ENCODE results near the gene NRTN. TPM values are rescaled to one million over a fixed set of nuclear protein-coding genes. Genes with fewer than 3 reads are reported as not detected.
"Not testable (repeated sequence)": the region's sequence is repeated elsewhere in the genome, so short reads cannot be mapped to it uniquely, and the experiment has no call there.

The NRTN gene
- polyA plus RNA-seq, 1 donor: 2.3 TPM

- WGBS (ENCODE audit: insufficient coverage, low lambda C conversion rate): no CpG with 5 or more reads among the region's 10 CpGs
- H3K4me3 ChIP-seq (ENCODE audit: low read length); H3K27me3 ChIP-seq (ENCODE audit: control insufficient read depth, insufficient read depth, low read length); H3K9me3 ChIP-seq (ENCODE audit: control insufficient read depth, low read depth, low read length); H3K27ac ChIP-seq (ENCODE audit: low read length); H3K36me3 ChIP-seq (ENCODE audit: control insufficient read depth, insufficient read depth, low read length); H3K4me1 ChIP-seq (ENCODE audit: control insufficient read depth, insufficient read depth, low read length); DNase-seq: not testable (repeated sequence)
These were observed 49.3 kb downstream of the NRTN start for GRCh38 chr19:5854121-5854520.

- H3K27me3 ChIP-seq (ENCODE audit: control insufficient read depth, insufficient read depth, low read length); H3K27ac ChIP-seq (ENCODE audit: low read length); DNase-seq; H3K9me3 ChIP-seq (ENCODE audit: control insufficient read depth, low read depth, low read length); H3K4me3 ChIP-seq (ENCODE audit: low read length); H3K36me3 ChIP-seq (ENCODE audit: control insufficient read depth, insufficient read depth, low read length); H3K4me1 ChIP-seq (ENCODE audit: control insufficient read depth, insufficient read depth, low read length): not testable (repeated sequence)
- no CpG with 5 or more reads among the region's 9 CpGs for WGBS (ENCODE audit: insufficient coverage, low lambda C conversion rate)
These were observed 50.3 kb downstream of the NRTN start for GRCh38 chr19:5855151-5855550.

GRCh38 chr19:5857203-5858081, 52.6 kb downstream of the NRTN start:
- WGBS (ENCODE audit: insufficient coverage, low lambda C conversion rate): 80% methylated on average over 1 of the region's 18 CpGs
- Histone ChIP-seq H3K9me3 (ENCODE audit: control insufficient read depth, low read depth, low read length) (no peaks in the 10 kb centered on the region), H3K4me3 (ENCODE audit: low read length) (no peak overlapping the region), H3K36me3 (ENCODE audit: control insufficient read depth, insufficient read depth, low read length) (no peaks in the 10 kb centered on the region), H3K4me1 (ENCODE audit: control insufficient read depth, insufficient read depth, low read length) (no peaks in the 10 kb centered on the region), H3K27me3 (ENCODE audit: control insufficient read depth, insufficient read depth, low read length) (no peaks in the 10 kb centered on the region), H3K27ac (ENCODE audit: low read length) (no peak overlapping the region)
- DNase-seq: no peak

GRCh38 chr19:5863030-5863665, 58.3 kb downstream of the NRTN start:
- WGBS (ENCODE audit: insufficient coverage, low lambda C conversion rate): no CpG with 5 or more reads among the region's 11 CpGs
- Histone ChIP-seq H3K27ac (ENCODE audit: low read length) (no peak overlapping the region), H3K4me1 (ENCODE audit: control insufficient read depth, insufficient read depth, low read length) (no peaks in the 10 kb centered on the region), H3K4me3 (ENCODE audit: low read length) (no peak overlapping the region), H3K36me3 (ENCODE audit: control insufficient read depth, insufficient read depth, low read length) (no peaks in the 10 kb centered on the region), H3K27me3 (ENCODE audit: control insufficient read depth, insufficient read depth, low read length) (no peaks in the 10 kb centered on the region), H3K9me3 (ENCODE audit: control insufficient read depth, low read depth, low read length) (no peaks in the 10 kb centered on the region)
- DNase-seq: no peak

GRCh38 chr19:5864013-5864720, 59.3 kb downstream of the NRTN start:
- Histone ChIP-seq H3K4me3 (ENCODE audit: low read length) (no peak overlapping the region), H3K27me3 (ENCODE audit: control insufficient read depth, insufficient read depth, low read length) (no peaks in the 10 kb centered on the region), H3K36me3 (ENCODE audit: control insufficient read depth, insufficient read depth, low read length) (no peaks in the 10 kb centered on the region), H3K9me3 (ENCODE audit: control insufficient read depth, low read depth, low read length) (no peaks in the 10 kb centered on the region), H3K4me1 (ENCODE audit: control insufficient read depth, insufficient read depth, low read length) (no peaks in the 10 kb centered on the region), H3K27ac (ENCODE audit: low read length) (no peak overlapping the region)
- no CpG with 5 or more reads among the region's 9 CpGs for WGBS (ENCODE audit: insufficient coverage, low lambda C conversion rate)
- DNase-seq: no peak

- H3K9me3 ChIP-seq (ENCODE audit: control insufficient read depth, low read depth, low read length): no peaks in the 10 kb centered on the region
- no peak overlapping the region for H3K4me3 ChIP-seq (ENCODE audit: low read length)
- H3K36me3 ChIP-seq (ENCODE audit: control insufficient read depth, insufficient read depth, low read length): no peaks in the 10 kb centered on the region
- H3K27ac ChIP-seq (ENCODE audit: low read length): no peak overlapping the region
- WGBS (ENCODE audit: insufficient coverage, low lambda C conversion rate): no CpG with 5 or more reads among the region's 14 CpGs
- H3K4me1 ChIP-seq (ENCODE audit: control insufficient read depth, insufficient read depth, low read length): no peaks in the 10 kb centered on the region
- no peak for DNase-seq
- H3K27me3 ChIP-seq (ENCODE audit: control insufficient read depth, insufficient read depth, low read length): no peaks in the 10 kb centered on the region
These were observed 60.0 kb downstream of the NRTN start for GRCh38 chr19:5864725-5865486.

GRCh38 chr19:5865772-5866171, 60.9 kb downstream of the NRTN start:
- no peaks in the 10 kb centered on the region for H3K27me3 ChIP-seq (ENCODE audit: control insufficient read depth, insufficient read depth, low read length)
- no peak overlapping the region for H3K27ac ChIP-seq (ENCODE audit: low read length)
- H3K4me3 ChIP-seq (ENCODE audit: low read length): no peak overlapping the region
- no peaks in the 10 kb centered on the region for H3K36me3 ChIP-seq (ENCODE audit: control insufficient read depth, insufficient read depth, low read length)
- no peak for DNase-seq
- no peaks in the 10 kb centered on the region for H3K9me3 ChIP-seq (ENCODE audit: control insufficient read depth, low read depth, low read length)
- WGBS (ENCODE audit: insufficient coverage, low lambda C conversion rate): no CpG with 5 or more reads among the region's 11 CpGs
- no peaks in the 10 kb centered on the region for H3K4me1 ChIP-seq (ENCODE audit: control insufficient read depth, insufficient read depth, low read length)

GRCh38 chr19:5867201-5868136, 62.6 kb downstream of the NRTN start:
- no peak for DNase-seq
- no peaks in the 10 kb centered on the region for H3K9me3 ChIP-seq (ENCODE audit: control insufficient read depth, low read depth, low read length)
- H3K4me1 ChIP-seq (ENCODE audit: control insufficient read depth, insufficient read depth, low read length): no peaks in the 10 kb centered on the region
- no peaks in the 10 kb centered on the region for H3K27me3 ChIP-seq (ENCODE audit: control insufficient read depth, insufficient read depth, low read length)
- H3K4me3 ChIP-seq (ENCODE audit: low read length): no peak overlapping the region
- no peaks in the 10 kb centered on the region for H3K36me3 ChIP-seq (ENCODE audit: control insufficient read depth, insufficient read depth, low read length)
- H3K27ac ChIP-seq (ENCODE audit: low read length): no peak overlapping the region
- WGBS (ENCODE audit: insufficient coverage, low lambda C conversion rate): no CpG with 5 or more reads among the region's 31 CpGs

- no peak overlapping the region for H3K27ac ChIP-seq (ENCODE audit: low read length)
These were observed 66.1 kb downstream of the NRTN start for GRCh38 chr19:5870986-5871394.

More at GRCh38 chr19:5870986-5871394, 66.1 kb downstream of the NRTN start:
- DNase-seq: no peak
- H3K27me3 ChIP-seq (ENCODE audit: control insufficient read depth, insufficient read depth, low read length): no peaks in the 10 kb centered on the region
- no peaks in the 10 kb centered on the region for H3K9me3 ChIP-seq (ENCODE audit: control insufficient read depth, low read depth, low read length)
- H3K4me3 ChIP-seq (ENCODE audit: low read length): no peak overlapping the region
- peaks cover 5% of the 10 kb centered on the region for H3K4me1 ChIP-seq (ENCODE audit: control insufficient read depth, insufficient read depth, low read length)
- H3K36me3 ChIP-seq (ENCODE audit: control insufficient read depth, insufficient read depth, low read length): no peaks in the 10 kb centered on the region
- WGBS (ENCODE audit: insufficient coverage, low lambda C conversion rate): no CpG with 5 or more reads among the region's 12 CpGs

Measured in large intestine (tissue), 3 donors.